ENCODE measurements around the gene SLC25A25. TPM values are rescaled to one million over a fixed set of nuclear protein-coding genes. Genes with fewer than 3 reads are reported as not detected.

SLC25A25 gene
- total RNA-seq, 1 donor from 2014 or later: 34.7 TPM

- intact Hi-C loops (cut with DNase I): no loop called here
- TF ChIP-seq CTCF (IDR thresholded peaks at IDR 0.05): no peak
- H3K27me3 ChIP-seq: no peaks in the 10 kb centered on the region
- H3K4me3 ChIP-seq: no peak overlapping the region
- H3K9me3 ChIP-seq: no peaks in the 10 kb centered on the region
- no peak for DNase-seq
- no peak for ATAC-seq
- H3K36me3 ChIP-seq: peaks cover 36% of the 10 kb centered on the region
- peaks cover 16% of the 10 kb centered on the region for H3K4me1 ChIP-seq
- no peak overlapping the region for H3K27ac ChIP-seq
These were observed 55.5 kb downstream of the SLC25A25 start for GRCh38 chr9:128123451-128124080.

- intact Hi-C loops (cut with DNase I): no loop called here
- Histone ChIP-seq H3K9me3 (no peaks in the 10 kb centered on the region), H3K4me1 (peaks cover 23% of the 10 kb centered on the region), H3K27me3 (no peaks in the 10 kb centered on the region), H3K36me3 (peaks cover 36% of the 10 kb centered on the region), H3K27ac (no peak overlapping the region), H3K4me3 (no peak overlapping the region)
- DNase-seq: no peak
- no peak for TF ChIP-seq CTCF (IDR thresholded peaks at IDR 0.05)
- no peak for ATAC-seq
These were observed 56.4 kb downstream of the SLC25A25 start for GRCh38 chr9:128124451-128124850.

- ATAC-seq (no peak), DNase-seq (peak; percentile 81)
- peaks cover 23% of the 10 kb centered on the region for H3K4me1 ChIP-seq
- H3K36me3 ChIP-seq: peaks cover 36% of the 10 kb centered on the region
- no peak overlapping the region for H3K27ac ChIP-seq
- H3K4me3 ChIP-seq: no peak overlapping the region
- no peaks in the 10 kb centered on the region for H3K9me3 ChIP-seq
- peak; percentile 54 for TF ChIP-seq CTCF (IDR thresholded peaks at IDR 0.05)
- H3K27me3 ChIP-seq: no peaks in the 10 kb centered on the region
- intact Hi-C loops (cut with DNase I): no loop called here
These were observed 57.0 kb downstream of the SLC25A25 start for GRCh38 chr9:128124873-128125579.

- no peak for DNase-seq
- Histone ChIP-seq H3K27me3 (no peaks in the 10 kb centered on the region), H3K27ac (no peak overlapping the region), H3K9me3 (no peaks in the 10 kb centered on the region), H3K4me1 (peaks cover 23% of the 10 kb centered on the region), H3K4me3 (peak overlapping the region; percentile 3), H3K36me3 (peaks cover 31% of the 10 kb centered on the region)
- TF ChIP-seq CTCF (IDR thresholded peaks at IDR 0.05): no peak
- no peak for ATAC-seq
- intact Hi-C loops (cut with DNase I): no loop called here
These were observed 57.7 kb downstream of the SLC25A25 start for GRCh38 chr9:128125580-128126354.

GRCh38 chr9:128127568-128127989 lies 59.5 kb downstream of the SLC25A25 start, which contains the start of gene PTGES2:
TSS of gene PTGES2 (minus strand) at chr9:128127729. CDS start at chr9:128127717, 12 bp downstream.
- H3K4me1 ChIP-seq: peaks cover 23% of the 10 kb centered on the region
- intact Hi-C loops (cut with DNase I): no loop called here
- H3K9me3 ChIP-seq: no peaks in the 10 kb centered on the region
- no peak for TF ChIP-seq CTCF (IDR thresholded peaks at IDR 0.05)
- H3K27me3 ChIP-seq: no peaks in the 10 kb centered on the region
- ATAC-seq (peak; percentile 87), DNase-seq (peak; percentile 92)
- peaks cover 15% of the 10 kb centered on the region for H3K36me3 ChIP-seq
- H3K27ac ChIP-seq: peak within 1 kb of the TSS; percentile 98
- H3K4me3 ChIP-seq: peak within 1 kb of the TSS; percentile 88

Data from upper lobe of right lung (tissue), 1 donor.